Measurements from ENCODE around the gene PLAAT2. TPM values are rescaled to one million over a fixed set of nuclear protein-coding genes. Genes with fewer than 3 reads are reported as not detected.

PLAAT2 gene
- total and polyA plus RNA-seq, 9 of the 15 experiments (the other 6 are each of a cell fraction or from before 2014, with no cell fraction given) = not detected

DNA sequence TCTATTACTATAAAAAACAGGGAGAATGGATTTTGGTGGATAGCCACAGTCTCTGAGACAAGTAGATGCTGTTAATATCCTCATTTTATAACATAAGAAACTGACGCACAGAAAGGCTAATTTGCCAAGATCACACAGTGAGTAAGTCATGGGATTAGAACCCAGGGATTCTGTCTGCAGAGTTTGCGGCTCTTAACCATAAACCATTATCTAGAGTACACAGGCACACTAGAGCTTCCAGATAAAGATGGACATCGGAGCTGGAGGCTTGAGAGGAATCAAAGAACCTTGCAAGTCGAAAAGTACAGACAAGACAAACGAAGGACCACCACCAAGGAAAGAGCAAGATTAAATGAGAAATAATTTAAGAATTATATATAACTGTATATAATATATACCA lies 46.0 kb downstream of the PLAAT2 start (continued):
- TF ChIP-seq ZBTB40 (IDR thresholded peaks at IDR 0.05) (no peak), ZBTB40 (CRISPR knock-in tag; IDR thresholded peaks at IDR 0.05) (no peak), POLR2AphosphoS2 (IDR thresholded peaks at IDR 0.05; ENCODE audit: low read length) (no peak), MCM5 (IDR thresholded peaks at IDR 0.05; ENCODE audit: low read depth) (no peak), SETDB1 (IDR thresholded peaks at IDR 0.05; ENCODE audit: low read length) (no peak), ZNF274 (IDR thresholded peaks at IDR 0.05; ENCODE audit: borderline replicate concordance, low read depth, low read length) (no peak), ZNF551 (CRISPR knock-in tag; IDR thresholded peaks at IDR 0.05) (no peak), ELK1 (CRISPR knock-in tag; IDR thresholded peaks at IDR 0.05) (no peak), CBFB (CRISPR knock-in tag; IDR thresholded peaks at IDR 0.05) (no peak)
- TF ChIP-seq, protein P1, sequence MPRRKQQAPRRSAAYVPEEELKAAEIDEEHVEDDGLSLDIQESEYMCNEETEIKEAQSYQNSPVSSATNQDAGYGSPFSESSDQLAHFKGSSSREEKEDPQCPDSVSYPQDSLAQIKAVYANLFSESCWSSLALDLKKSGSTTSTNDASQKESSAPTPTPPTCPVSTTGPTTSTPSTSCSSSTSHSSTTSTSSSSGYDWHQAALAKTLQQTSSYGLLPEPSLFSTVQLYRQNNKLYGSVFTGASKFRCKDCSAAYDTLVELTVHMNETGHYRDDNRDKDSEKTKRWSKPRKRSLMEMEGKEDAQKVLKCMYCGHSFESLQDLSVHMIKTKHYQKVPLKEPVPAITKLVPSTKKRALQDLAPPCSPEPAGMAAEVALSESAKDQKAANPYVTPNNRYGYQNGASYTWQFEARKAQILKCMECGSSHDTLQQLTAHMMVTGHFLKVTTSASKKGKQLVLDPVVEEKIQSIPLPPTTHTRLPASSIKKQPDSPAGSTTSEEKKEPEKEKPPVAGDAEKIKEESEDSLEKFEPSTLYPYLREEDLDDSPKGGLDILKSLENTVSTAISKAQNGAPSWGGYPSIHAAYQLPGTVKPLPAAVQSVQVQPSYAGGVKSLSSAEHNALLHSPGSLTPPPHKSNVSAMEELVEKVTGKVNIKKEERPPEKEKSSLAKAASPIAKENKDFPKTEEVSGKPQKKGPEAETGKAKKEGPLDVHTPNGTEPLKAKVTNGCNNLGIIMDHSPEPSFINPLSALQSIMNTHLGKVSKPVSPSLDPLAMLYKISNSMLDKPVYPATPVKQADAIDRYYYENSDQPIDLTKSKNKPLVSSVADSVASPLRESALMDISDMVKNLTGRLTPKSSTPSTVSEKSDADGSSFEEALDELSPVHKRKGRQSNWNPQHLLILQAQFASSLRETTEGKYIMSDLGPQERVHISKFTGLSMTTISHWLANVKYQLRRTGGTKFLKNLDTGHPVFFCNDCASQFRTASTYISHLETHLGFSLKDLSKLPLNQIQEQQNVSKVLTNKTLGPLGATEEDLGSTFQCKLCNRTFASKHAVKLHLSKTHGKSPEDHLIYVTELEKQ (CRISPR knock-in tag; IDR thresholded peaks at IDR 0.05) = no peak
- TF ChIP-seq, protein P2, sequence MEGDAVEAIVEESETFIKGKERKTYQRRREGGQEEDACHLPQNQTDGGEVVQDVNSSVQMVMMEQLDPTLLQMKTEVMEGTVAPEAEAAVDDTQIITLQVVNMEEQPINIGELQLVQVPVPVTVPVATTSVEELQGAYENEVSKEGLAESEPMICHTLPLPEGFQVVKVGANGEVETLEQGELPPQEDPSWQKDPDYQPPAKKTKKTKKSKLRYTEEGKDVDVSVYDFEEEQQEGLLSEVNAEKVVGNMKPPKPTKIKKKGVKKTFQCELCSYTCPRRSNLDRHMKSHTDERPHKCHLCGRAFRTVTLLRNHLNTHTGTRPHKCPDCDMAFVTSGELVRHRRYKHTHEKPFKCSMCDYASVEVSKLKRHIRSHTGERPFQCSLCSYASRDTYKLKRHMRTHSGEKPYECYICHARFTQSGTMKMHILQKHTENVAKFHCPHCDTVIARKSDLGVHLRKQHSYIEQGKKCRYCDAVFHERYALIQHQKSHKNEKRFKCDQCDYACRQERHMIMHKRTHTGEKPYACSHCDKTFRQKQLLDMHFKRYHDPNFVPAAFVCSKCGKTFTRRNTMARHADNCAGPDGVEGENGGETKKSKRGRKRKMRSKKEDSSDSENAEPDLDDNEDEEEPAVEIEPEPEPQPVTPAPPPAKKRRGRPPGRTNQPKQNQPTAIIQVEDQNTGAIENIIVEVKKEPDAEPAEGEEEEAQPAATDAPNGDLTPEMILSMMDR (IDR thresholded peaks at IDR 0.05 in 2 of 3, conservative IDR thresholded peaks at IDR 0.05 in 1 of 3; ENCODE audit: insufficient read depth in 2 of 3, low read depth in 1 of 3, low read length in 3 of 3) = no peak
- TF ChIP-seq, protein P3, sequence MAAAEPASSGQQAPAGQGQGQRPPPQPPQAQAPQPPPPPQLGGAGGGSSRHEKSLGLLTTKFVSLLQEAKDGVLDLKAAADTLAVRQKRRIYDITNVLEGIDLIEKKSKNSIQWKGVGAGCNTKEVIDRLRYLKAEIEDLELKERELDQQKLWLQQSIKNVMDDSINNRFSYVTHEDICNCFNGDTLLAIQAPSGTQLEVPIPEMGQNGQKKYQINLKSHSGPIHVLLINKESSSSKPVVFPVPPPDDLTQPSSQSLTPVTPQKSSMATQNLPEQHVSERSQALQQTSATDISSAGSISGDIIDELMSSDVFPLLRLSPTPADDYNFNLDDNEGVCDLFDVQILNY (CRISPR knock-in tag; IDR thresholded peaks at IDR 0.05) = no peak

All from K562 (cell line).